GM18526 (cell line): ENCODE measurements around the gene CARD8.

Source experiments
- POLR2A ChIP-seq: IDR thresholded peaks from 3 replicates; pipeline ENCODE4 v1.6.1; 2011; ENCODE audit not compliant: insufficient read length; ENCODE audit errors: extremely low read depth

Gene CARD8

DNA sequence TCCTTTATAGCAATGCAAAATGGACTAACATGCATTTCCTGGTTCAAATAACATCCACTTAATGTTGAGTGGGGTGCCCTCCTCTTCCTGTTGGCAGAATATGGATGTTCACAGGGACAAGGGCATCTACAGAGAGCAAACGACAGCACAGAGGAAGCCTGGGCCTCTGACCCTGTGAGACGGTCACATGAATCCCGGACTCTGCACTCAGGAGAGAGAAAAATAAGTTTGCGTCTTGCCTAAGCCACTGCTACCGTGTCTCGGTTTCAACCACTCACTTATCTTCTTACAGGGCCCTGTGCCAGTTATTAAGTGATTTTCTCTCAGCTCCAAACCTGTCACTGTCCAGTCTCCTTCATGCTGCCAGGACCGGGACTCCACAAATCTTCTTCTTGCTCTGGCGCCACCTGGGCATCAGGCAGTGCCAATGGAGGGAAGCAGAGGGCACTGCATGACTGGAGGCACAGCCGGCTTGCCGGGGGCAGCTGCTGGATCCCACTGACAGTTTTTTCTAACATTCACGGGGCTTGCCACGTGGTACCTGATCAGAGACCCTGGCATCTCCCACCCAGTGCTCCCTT lies 97.4 kb downstream of the CARD8 start:
- no peak for TF ChIP-seq POLR2A
